Mucosa of rectum (tissue), 2 donors: Measurements from ENCODE around the gene LSMEM2.
"Not testable (repeated sequence)": the region's sequence is repeated elsewhere in the genome, so short reads cannot be mapped to it uniquely, and the experiment has no call there.

Experiments used
- H3K27ac ChIP-seq, 2 donors: one replicate each; pipeline ENCODE4 v1.7.0; 2013; ENCODE audit warnings: inconsistent platforms in 2 of 2, low read depth in 2 of 2, low read length in 2 of 2
- H3K27me3 ChIP-seq, 2 donors: one replicate each; pipeline ENCODE4 v1.7.0; 2013; ENCODE audit warnings: low read length in 2 of 2; ENCODE audit not compliant: control insufficient read depth in 2 of 2, insufficient read depth in 2 of 2
- H3K36me3 ChIP-seq, 2 donors: one replicate each; pipeline ENCODE4 v1.7.0; 2013; ENCODE audit warnings: low read length in 2 of 2; ENCODE audit not compliant: control insufficient read depth in 2 of 2, insufficient read depth in 2 of 2
- H3K4me1 ChIP-seq, 2 donors: one replicate each; pipeline ENCODE4 v1.7.0; 2013; ENCODE audit warnings: low read length in 2 of 2, mild to moderate bottlenecking in 1 of 2; ENCODE audit not compliant: control insufficient read depth in 2 of 2, insufficient read depth in 2 of 2
- H3K4me3 ChIP-seq, 2 donors: one replicate each; pipeline ENCODE4 v1.7.0; 2013; ENCODE audit warnings: low read length in 2 of 2
- H3K9ac ChIP-seq, 2 donors: one replicate each; pipeline ENCODE4 v1.7.0; 2013; ENCODE audit warnings: low read length in 2 of 2, low read depth in 1 of 2, mild to moderate bottlenecking in 1 of 2
- H3K9me3 ChIP-seq, 2 donors: one replicate each; pipeline ENCODE4 v1.7.0; 2013; ENCODE audit warnings: low read length in 2 of 2; ENCODE audit not compliant: control insufficient read depth in 2 of 2
- donor health status: healthy.
- donor health status: Normal muscosa, but diverticular disease.

Gene LSMEM2

DNA sequence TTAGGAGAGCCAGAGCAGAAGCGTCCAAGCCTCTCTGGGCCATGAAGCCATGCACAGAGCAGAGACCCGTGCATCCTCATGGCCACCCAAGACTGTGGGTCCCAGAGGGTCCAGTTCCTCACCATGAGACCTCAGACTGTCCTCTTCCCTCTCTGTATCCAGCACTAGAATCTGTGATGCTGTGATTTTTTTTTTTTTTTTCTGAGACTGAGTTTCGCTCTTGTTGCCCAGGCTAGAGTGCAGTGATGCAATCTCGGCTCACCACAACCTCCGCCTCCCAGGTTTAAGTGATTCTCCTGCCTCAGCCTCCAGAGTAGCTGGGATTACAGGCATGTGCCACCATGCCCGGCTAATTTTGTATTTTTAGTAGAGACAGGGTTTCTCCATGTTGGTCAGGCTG is 34.1 kb upstream of the LSMEM2 start:
- H3K4me1 ChIP-seq, result peaks cover 65 to 72% of the 10 kb centered on the region in 2 donors
- not testable (repeated sequence) for H3K4me3 ChIP-seq

DNA sequence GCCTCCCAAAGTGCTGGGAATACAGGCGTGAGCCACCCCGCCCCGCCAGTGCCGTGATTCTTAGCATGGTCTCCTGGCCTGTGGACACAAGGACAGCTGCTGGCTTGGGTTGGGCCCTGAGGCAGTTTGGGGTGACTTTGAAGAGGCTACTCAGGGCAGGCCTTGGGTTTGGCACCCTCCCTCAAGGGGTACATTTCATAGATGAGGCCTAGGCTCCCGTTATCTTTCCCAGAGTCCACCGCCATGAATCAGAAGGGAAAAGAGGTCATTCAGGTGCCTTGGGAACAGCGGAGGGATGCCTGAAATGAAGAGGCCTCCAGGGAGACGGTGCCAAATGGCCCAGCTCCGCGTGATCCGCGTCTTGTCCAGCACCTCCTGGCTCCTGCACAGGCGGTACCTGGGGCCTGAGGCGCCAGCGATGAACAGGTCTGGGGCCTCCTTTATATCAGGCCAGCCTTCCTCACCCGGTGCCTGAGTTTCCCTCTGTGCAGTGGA is 33.6 kb upstream of the LSMEM2 start:
- Histone ChIP-seq H3K27me3 (no peaks in the 10 kb centered on the region), H3K27ac (peak overlapping the region; percentile 26 to 81), H3K4me1 (peaks cover 63 to 70% of the 10 kb centered on the region in 2 donors), H3K4me3 (peak overlapping the region; percentile 71 to 76), H3K9ac (peak overlapping the region in 1 of 2 donors; percentile 72), H3K9me3 (no peaks in the 10 kb centered on the region), H3K36me3 (peaks cover 0 to 10% of the 10 kb centered on the region in 2 donors)

More for the DNA sequence above, 34.1 kb upstream of the LSMEM2 start:
- H3K27me3 ChIP-seq, H3K9me3 ChIP-seq, H3K9ac ChIP-seq, H3K36me3 ChIP-seq: not testable (repeated sequence)
- peak overlapping the region in 1 of 2 donors; percentile 48 for H3K27ac ChIP-seq

DNA sequence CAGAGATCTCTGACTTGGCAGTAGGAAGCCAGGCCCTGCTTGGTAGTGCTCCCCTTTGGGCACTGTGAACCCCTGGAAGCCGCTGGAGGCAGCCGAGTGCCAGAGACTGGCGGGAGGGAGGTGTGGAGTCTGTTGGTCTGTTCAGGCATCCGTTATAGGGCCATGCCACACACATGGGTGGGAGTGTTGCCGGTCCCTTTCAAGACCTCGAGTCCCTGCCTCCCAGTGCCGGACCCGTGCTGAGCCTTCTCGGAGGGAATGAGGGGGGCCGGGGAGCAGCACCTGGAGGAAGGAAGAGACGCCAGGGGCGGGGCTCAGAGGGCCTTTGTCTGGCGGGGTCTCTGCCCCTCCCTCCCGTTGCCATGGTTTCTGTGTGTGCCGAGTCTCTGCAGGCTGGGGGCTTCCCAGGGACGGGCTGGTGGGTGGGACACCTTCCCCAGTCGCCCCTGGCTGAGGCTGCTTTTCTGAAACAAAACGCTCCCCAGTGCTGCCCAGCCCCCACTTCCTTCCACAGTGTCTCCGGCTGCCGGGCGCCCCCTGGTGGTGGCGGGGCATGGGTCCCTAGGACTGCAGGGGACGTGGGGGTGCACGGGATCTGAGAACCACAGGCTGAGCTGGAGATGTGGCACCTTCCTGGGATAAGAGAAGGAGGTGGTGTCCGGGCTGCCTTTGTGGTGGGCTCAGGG is 32.9 kb upstream of the LSMEM2 start:
- Histone ChIP-seq H3K36me3 (peaks cover 0 to 12% of the 10 kb centered on the region in 2 donors), H3K4me3 (peak overlapping the region; percentile 71 to 76), H3K9ac (peak overlapping the region; percentile 70 to 72), H3K27ac (peak overlapping the region; percentile 26 to 81), H3K4me1 (peaks cover 60 to 71% of the 10 kb centered on the region in 2 donors), H3K9me3 (no peaks in the 10 kb centered on the region), H3K27me3 (no peaks in the 10 kb centered on the region)

DNA sequence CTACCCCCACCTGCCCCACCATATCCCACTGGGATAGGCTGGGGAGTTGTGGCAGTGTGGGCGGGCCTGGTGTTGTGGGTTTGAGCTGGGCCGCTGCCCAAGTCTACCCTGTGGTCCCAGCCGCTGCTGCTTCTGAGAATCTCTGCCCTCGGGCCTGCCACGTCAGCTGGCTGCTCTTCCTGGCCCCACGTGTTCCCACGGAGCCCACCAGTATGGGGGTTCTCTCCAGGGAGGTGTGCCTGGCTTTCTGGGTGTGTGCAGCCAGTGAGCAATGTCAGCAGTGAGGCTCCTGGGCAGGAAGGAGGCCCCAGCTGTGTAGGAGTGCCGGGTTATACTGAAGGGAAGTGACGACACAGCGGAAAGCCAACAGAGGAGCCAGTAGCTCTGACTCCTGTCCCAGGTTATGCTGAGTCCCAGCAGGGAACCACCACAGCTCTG is 32.4 kb upstream of the LSMEM2 start:
- peaks cover 4 to 13% of the 10 kb centered on the region in 2 donors for H3K36me3 ChIP-seq
- H3K4me1 ChIP-seq, result peaks cover 60 to 70% of the 10 kb centered on the region in 2 donors
- no peaks in the 10 kb centered on the region for H3K27me3 ChIP-seq
- H3K9me3 ChIP-seq, result no peaks in the 10 kb centered on the region
- peak overlapping the region in 1 of 2 donors; percentile 76 for H3K4me3 ChIP-seq
- H3K9ac ChIP-seq, result peak overlapping the region; percentile 70 to 72
- peak overlapping the region; percentile 26 to 81 for H3K27ac ChIP-seq

- no peak overlapping the region for H3K4me3 ChIP-seq
- H3K9me3 ChIP-seq, result no peaks in the 10 kb centered on the region
- no peaks in the 10 kb centered on the region for H3K27me3 ChIP-seq
- H3K36me3 ChIP-seq, result peaks cover 4 to 25% of the 10 kb centered on the region in 2 donors
- peaks cover 45 to 53% of the 10 kb centered on the region in 2 donors for H3K4me1 ChIP-seq
- peak overlapping the region in 1 of 2 donors; percentile 13 for H3K9ac ChIP-seq
- peak overlapping the region; percentile 34 to 58 for H3K27ac ChIP-seq
These were observed 30.5 kb upstream of the LSMEM2 start for GRCh38 chr3:50248387-50248786.

- Histone ChIP-seq H3K27ac (peak overlapping the region in 1 of 2 donors; percentile 58), H3K36me3 (peaks cover 4 to 30% of the 10 kb centered on the region in 2 donors), H3K4me1 (peaks cover 37 to 49% of the 10 kb centered on the region in 2 donors), H3K27me3 (no peaks in the 10 kb centered on the region), H3K9ac (no peak overlapping the region), H3K9me3 (no peaks in the 10 kb centered on the region), H3K4me3 (no peak overlapping the region)
These were observed 29.4 kb upstream of the LSMEM2 start for GRCh38 chr3:50249457-50249856.

GRCh38 chr3:50250514-50250913 is 28.4 kb upstream of the LSMEM2 start:
- Histone ChIP-seq H3K36me3 (peaks cover 4 to 30% of the 10 kb centered on the region in 2 donors), H3K27ac (no peak overlapping the region), H3K27me3 (no peaks in the 10 kb centered on the region), H3K9ac (no peak overlapping the region), H3K4me1 (peaks cover 32 to 48% of the 10 kb centered on the region in 2 donors), H3K9me3 (no peaks in the 10 kb centered on the region), H3K4me3 (no peak overlapping the region)

GRCh38 chr3:50251220-50251619 is 27.7 kb upstream of the LSMEM2 start:
- Histone ChIP-seq H3K27ac (peak overlapping the region in 1 of 2 donors; percentile 10), H3K9ac (no peak overlapping the region)

DNA sequence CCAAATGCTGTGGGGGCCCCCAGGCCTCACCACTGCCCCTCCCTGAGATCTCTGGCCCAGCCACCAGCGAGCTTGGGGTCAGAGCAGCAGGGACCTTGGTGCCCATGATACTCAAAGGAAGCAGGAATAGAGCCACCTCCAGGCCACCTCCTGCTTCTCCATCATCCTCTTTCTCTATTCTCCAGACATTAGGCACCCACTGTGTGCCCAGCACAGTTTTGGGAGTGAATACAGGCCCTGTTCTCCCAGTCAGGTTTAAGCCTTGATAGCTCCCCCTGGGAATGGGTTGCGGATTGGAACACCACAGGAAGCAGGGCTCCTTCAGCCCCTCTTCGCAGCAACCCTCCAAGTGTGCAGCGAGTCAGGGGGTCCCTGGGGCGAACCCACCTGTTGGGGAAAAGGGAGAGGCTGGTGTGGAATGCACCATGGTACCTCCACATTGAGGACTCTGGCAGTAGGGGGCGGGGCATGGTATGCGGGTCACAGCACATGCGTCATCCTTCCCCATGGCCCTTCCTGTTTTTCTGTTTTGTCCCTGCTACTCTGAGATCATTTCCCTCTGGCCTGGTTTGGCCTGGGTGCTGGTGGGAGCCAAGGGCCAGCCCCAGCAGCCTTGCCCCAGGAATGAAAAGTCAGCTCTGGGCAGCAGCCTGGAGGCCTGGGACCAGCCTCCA is 24.2 kb upstream of the LSMEM2 start:
- Histone ChIP-seq H3K36me3 (peaks cover 25 to 42% of the 10 kb centered on the region in 2 donors), H3K27me3 (no peaks in the 10 kb centered on the region), H3K27ac (peak overlapping the region; percentile 42 to 56), H3K4me3 (no peak overlapping the region), H3K9ac (no peak overlapping the region), H3K9me3 (no peaks in the 10 kb centered on the region), H3K4me1 (peaks cover 10 to 14% of the 10 kb centered on the region in 2 donors)

More at GRCh38 chr3:50251220-50251619, 27.7 kb upstream of the LSMEM2 start:
- H3K36me3 ChIP-seq, result peaks cover 5 to 32% of the 10 kb centered on the region in 2 donors
- no peaks in the 10 kb centered on the region for H3K9me3 ChIP-seq
- no peaks in the 10 kb centered on the region for H3K27me3 ChIP-seq
- H3K4me1 ChIP-seq, result peaks cover 27 to 42% of the 10 kb centered on the region in 2 donors
- no peak overlapping the region for H3K4me3 ChIP-seq

- peaks cover 25 to 41% of the 10 kb centered on the region in 2 donors for H3K36me3 ChIP-seq
- H3K4me1 ChIP-seq, result peaks cover 12 to 15% of the 10 kb centered on the region in 2 donors
- no peaks in the 10 kb centered on the region for H3K27me3 ChIP-seq
- H3K9ac ChIP-seq, result no peak overlapping the region
- peak overlapping the region in 1 of 2 donors; percentile 56 for H3K27ac ChIP-seq
- no peaks in the 10 kb centered on the region for H3K9me3 ChIP-seq
- H3K4me3 ChIP-seq, result no peak overlapping the region
These were observed 23.7 kb upstream of the LSMEM2 start for GRCh38 chr3:50255251-50255615.
